ENCODE results near the gene NCOA6.
"Not testable (repeated sequence)": the region's sequence is repeated elsewhere in the genome, so short reads cannot be mapped to it uniquely, and the experiment has no call there.

NCOA6 gene

DNA sequence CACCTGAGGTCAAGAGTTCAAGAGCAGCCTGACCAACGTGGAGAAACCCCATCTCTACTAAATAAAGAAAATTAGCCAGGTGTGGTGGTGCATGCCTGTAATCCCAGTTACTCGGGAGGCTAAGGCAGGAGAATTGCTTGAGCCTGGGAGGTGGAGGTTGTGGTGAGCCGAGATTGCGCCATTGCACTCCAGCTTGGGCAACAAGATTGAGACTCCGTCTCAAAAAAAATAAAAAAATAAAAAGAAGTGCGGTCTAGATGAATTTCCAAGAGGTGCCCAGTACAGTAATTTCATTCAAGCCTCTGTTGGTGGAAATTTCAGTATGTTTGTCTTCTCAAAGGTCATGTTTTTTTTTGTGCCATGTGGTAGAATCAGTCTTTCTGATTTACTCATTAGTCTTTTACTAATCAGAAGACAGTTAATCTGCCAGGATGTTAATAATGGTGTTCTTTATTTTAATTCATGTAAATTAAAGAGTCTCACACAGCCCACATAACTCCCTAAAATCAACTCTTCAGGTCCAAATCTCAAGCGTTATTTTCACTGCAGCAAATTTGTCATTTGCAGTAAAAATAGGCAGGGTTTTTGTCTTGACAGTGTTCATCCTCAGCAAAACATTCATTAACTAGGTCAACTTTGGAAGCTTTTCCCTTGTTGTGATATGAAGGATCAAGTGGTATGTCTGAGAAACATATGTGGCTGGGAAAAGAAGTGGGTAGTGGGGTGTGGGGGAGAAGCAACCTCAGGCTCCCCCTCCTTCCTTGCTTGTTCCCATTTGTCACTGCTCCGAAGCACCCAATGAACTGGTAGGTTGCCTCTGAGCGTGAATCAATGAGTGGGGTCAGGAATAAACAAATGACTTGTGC, 108.0 kb downstream of the NCOA6 start:
- no peak for DNase-seq

DNA sequence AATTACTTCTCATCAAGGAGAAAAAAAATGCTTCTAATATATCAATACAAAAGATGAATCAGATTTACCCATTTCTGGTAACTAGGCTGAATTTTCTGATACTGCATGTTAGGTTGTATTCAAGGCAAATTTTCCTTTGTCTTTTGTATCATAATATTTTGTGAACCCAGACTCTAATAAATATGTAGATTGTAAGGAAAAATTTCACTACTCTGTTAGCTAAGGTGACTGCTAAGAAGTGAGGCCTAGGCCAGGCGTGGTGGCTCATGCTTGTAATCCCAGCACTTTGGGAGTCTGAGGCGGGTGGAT, 108.6 kb downstream of the NCOA6 start:
- no peak for DNase-seq

DNA sequence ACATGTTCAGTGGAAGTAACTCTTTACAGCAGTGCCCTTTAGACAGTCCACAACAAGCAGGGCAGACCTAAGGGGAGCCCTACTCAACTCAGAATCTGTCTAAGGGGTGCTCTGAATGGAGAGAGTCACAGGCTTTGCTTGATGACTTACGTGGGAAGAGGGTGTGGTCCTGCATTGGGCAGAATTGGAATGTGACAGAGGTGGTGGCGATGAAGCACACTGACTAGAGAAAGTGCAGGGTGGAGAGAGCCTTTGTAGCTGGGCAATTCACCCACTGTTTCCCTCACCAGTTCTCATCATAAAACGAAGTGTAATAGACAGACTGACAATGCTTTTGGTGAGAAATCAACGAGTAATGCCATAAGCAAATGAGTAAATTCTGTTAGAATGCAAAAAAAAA, 110.1 kb downstream of the NCOA6 start:
- no peak for DNase-seq

DNA sequence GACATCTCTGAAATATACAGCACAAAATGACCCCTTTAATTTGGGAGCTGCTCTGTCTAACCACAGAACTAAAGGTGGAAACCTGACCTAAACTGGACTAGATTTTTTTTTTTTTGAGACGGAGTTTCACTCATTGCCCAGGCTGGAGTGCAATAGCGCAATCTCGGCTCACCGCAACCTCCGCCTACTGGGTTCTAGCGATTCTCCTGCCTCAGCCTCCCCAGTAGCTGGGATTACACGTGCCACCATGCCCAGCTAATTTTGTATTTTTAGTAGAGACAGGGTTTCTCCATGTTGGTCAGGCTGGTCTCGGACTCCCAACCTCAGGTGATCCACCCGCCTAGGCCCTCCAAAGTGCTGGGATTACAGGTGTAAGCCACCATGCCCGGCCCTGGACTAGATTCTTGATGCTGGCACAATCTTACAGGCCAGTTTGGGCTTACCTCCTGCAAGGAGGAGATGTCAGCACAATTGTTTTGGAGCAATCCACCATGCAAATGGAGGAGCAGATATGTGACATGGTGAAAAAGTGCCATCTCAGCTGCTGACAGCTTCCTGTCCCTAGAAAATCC, 111.4 kb downstream of the NCOA6 start:
- DNase-seq: not testable (repeated sequence)

DNA sequence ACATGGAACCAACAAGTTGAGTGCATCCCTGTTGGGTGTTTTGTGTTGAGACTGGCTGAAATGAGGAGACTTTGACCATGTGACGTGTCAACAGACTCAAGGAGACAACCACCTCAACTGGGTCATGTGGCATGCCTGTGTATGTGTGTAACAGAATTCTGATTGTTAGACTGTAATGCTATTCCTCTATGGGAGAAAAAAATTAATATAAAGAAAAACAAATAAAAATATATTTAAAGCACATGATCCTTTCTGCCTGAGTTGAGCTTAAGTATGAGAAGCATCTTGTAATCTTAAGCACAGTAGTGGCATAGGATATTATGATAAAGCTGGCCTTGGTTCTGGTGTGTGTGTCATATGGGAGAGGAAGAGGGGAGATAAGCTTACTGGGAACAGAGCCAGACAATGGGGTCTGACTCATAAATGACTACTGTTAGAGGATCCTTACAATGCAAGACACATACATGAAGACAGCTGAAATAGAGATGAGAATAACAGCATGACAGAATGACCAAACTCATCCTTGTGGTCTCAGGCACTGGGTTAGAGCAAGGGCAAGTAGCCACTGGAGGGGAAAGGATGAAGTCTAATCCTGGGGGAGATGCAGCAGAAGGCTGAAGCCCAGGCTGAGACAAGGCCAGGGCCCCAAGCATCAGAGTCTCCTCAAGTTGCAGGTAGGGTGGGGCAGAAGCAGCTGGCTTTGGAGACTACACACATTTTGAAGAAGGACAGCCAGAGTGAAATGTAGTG, 112.1 kb downstream of the NCOA6 start:
- DNase-seq: no peak

DNA sequence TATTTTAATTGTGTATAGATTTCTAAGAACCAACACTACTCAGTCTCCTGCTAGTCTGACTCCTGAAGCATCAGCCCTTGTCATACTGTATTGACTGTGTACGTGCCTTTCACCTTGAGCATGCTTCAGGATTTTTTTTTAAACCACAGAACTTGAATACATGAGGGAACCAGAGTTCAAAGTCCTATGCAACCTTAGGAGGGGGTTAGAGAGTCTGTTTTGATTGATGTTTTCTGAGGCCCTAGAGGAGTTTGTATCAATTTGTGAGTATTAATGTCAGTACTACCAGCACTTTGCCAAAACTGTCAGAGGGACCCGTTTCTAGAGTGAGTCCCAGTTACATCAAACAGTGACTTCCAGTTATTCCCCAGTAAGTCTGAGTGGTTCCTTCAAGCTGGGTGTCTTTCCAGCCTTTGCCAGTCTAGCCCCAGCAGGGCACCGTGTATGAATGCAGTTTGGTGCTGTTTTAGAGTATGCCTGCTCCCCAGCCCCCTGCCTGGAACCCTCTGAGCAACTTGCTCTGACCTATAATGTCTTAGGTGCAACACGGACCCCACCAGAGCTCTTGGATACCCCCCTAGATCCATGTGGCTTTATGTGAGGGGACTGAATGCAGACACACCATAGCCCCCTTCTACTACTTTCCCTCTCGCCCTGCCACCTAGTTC, 112.8 kb downstream of the NCOA6 start:
- no peak for DNase-seq

DNA sequence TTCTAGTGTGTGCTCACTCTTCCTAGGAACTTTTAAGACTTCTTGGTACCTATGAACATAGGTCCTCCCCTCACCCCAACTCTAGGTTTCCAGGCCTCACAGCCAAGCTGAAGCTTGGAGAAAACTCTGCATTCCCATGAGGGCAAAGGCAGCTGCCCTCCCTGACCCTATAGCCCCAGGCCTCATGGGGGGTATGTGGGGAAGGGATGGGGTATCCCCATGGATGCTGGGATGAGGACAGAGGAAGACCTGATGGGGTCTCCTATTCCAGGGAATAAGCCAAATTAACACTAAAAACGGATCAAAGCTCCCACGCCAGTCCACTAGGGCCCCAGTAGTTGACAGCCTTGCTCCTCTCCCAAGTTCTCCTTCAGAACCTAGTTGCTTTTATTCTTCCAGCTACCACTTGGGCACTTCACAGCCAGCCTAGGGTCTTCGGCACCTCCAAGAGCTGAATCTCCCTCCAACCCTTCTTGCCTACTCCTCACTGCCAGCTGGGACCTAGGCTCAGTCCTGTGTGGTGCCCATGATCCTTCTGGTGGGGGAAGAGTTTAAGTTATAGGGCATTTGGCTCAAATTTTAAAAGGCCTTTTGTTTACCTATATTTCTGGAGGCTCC, 113.5 kb downstream of the NCOA6 start:
- DNase-seq: no peak

DNA sequence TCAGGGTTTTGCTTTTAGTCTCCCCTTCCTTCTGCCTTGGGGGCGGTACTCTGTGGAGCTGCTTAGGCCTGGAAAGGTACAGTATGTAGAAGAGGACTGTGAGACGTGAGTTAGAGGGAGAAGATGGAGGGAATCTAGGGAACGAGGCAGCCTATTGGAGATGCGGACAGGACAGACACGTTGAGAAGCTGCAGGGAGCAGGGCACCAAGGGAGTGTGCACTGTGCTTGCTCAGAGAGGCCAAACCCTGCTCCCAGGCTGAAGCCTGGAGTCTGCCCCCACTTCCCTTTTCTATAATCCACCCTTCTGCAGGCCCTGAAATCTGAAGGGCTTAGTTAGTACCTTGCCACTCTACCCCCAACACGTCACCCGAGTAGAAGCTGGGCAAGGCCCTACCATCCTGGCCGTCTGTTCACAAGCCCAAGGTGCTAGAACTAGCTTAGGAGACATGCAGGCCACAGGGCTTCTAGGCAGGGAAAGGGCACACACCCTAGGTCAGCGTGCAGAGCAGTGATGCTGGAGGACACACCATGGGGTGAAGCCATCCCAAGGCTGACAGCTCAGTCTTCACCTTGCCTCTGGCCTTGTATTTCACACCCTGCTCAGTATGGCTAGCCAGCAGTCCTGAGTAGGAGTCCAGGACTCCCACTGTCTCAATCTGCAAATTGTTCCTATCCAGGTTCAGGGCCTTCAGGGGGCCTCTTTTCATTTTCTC, 114.4 kb downstream of the NCOA6 start:
- no peak for DNase-seq

DNA sequence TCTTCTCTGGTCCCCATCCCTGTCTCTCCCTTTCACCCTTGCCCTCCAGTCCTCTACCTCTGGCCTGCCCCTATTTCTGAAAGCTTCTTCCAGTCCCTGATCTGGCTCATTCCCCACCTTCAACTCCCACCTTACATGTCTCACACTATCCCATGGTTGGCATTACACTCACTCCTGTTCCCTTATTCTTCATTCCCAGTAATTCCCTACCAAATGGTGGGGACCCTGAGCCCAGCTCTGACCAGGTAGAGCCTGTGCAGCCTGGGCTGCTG, 114.9 kb downstream of the NCOA6 start:
- no peak for DNase-seq

DNA sequence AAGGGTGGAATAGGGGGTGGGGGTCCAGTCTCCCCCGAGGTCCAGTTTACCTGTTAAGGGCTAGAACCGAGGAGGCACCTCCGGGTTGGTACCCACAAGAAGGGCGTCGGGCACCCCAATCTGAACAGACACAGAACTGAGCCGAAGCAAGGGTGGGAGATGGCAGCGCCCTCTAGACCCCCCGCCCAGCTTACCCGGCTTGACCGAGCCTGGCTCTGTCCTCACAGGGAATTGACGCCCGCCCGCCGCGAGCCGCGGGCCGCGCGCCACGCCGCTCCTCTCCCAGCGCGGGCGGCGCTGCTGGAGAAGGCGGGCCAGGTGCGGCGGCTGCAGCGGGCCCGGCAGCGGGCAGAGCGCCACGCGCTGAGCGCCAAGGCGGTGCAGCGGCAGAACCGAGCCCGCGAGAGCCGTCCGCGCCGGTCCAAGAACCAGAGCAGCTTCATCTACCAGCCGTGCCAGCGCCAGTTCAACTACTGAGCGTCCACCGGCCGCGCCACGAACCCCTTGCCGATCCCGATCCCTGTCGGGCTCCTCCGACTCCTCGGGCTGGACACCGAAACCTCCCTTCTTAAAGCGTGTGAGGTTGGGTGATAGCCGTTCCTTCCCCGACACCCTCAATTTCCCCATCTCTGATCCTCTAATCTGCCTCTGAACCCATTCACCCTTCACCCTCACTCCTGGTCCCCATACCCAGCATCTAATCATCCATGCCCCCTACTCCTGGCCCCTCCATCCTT, 115.5 kb downstream of the NCOA6 start:
- peak; percentile 68 for DNase-seq

DNA sequence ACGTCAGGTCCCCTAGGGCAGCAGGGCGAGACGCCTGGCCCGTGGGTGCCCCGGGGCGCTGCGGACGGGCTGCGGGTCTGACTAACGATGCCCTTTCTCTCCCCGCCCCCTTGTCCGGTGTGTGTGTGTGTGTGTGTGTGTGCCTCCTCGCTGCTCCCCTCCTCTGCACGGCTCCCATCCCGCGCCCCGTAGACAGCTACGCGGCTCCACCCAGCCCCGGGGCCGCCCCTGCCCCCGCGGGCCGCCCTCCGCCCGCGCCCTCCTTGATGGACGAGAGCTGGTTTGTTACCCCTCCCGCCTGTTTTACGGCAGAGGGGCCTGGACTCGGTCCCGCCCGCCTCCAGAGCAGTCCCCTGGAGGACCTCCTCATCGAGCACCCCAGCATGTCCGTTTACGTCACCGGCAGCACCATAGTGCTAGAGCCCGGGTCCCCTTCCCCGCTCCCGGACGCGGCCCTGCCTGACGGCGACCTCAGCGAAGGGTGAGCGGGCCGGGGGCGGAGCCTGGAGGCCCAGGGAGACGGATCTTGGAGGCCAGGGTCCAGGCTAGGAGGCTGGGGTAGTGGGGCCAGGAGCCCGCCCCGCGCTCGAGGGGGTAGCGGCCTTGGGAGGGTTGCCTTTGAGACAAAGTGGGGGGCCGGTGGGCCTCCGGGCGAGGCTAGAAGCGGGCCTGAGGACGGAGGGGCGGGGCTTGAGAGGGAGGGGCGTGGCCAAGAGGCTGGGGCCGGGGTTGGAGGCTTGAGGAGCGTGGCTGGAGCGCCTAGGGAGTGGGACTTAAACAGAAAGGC, 116.2 kb downstream of the NCOA6 start:
- DNase-seq: peak; percentile 65

DNA sequence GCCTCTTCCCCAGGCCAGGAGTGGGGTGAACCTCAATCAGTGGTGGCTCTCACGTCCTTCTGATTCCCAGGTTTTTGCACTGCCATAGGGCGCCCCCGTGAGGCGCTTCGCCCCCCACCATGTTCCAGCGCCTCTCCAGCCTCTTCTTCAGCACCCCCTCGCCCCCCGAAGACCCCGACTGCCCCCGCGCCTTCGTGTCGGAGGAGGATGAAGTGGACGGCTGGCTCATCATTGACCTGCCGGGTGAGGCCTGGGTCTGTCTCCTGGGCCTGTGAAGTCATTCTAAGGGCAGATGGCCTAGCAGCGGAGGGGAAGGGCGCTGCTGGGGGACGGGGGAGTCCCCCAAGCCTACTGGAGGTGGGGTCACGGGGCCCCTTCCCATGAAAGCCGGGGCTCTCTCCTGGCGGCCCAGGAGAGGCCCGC, 116.8 kb downstream of the NCOA6 start:
- DNase-seq: peak; percentile 41

DNA sequence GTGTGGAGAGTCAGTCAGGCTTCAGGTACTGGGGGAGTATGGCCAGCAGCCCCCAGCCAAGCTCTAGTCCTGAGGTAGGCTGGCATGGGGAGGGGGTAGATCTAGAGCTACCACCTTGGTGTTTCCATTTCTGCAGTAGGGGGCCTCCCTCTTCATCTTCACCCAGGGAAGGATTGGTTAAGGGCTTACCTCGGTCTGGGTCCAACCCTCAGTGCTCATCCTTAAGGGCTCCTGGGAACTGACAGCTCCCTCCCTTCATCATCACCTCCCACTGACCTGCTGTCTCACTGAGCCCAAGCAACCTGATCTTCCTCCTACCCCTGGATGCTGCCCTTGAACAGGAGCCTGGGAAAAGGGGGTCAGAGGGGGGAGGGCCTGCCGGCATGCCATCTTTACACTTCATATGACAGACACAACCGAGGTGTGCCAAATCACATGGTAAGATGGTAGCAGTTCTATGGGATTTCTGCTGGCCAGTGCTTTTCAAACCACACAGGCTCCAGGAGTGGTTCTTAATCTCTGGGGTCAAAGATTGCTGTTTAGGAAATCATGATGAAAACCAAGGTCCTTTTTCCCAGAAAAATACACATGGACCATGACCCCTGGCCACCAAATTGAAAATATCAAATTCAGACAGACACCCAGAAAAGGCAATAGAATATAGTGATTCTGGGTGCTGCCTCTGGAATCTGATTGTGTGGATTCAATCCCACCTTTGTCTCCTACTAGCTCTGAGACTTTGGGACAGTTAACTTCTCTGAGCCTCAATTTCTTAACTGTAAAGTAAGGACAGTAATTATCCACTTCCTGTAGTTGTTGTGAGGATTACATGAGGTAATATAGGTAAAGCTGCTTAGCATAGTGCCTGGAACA, 118.3 kb downstream of the NCOA6 start:
- no peak for DNase-seq

DNA sequence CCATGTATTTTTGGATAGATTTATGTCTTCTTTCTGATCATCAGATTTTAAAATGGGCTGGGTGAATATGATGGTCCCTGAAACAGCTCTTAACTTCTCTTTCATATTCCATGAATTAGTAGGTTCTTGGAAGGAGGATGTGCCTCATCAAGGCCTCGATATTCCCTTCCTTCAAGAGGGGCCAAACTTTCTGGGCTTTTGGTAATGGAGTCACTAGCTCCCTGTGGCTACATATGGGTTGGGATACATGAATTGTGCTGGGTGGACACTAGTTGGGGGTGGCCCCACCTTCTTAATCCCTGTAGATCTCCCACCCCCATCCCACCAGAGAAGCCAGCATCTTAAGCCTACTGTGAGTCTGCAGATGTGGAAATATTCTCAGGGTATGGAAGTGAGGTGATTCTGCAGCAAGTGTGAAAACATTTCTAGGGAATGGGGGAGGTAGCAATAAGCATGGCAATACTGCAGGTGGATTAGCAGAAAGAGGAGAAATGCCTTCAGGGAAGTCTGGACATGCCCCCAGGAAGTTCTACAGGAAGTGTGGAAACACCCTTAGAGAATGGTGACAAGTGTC, 119.1 kb downstream of the NCOA6 start:
- no peak for DNase-seq

DNA sequence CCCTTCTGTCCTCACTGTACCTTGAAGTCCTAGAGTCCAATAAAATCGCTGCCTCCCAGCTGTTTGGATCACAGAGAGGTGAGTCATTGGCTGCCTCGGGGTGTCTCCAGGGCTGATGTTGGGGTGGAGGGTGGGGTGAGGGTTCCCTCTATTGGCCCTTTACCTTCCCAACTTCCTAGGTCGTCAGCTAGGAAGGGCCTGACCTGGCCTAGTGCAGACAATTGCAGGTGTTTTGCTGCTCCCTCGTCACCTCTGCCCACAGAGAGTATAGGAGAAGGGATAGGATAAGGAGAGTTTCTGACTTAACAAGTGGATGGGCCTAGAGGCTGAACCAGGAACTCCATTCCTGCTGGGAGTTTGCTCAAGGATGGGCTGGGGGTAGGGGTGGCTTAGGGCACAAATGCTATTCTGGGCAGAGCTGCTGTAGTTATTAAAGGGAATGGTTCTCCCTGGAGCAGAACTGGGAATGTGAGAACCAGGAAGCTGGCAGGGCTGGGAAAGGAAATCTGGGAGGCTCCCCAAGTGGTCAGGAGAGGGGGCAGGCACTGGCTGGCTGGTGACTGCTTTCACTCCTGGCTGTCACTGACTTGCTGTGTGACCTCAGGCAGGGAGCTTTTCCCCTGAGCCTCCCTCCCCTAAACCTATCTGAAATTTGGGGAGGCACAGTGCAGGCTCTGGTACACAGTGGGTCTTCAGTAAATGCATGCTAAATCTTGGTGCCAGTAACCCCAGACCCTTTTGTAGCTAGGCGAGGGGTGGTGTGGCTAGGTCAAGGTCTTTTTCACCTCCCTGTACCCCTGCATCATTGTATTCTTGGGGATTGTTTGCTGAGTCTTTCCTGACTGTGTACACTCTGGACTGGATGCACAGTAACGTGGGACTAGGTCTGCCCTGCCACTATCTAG, 119.8 kb downstream of the NCOA6 start:
- peak; percentile 38 for DNase-seq

DNA sequence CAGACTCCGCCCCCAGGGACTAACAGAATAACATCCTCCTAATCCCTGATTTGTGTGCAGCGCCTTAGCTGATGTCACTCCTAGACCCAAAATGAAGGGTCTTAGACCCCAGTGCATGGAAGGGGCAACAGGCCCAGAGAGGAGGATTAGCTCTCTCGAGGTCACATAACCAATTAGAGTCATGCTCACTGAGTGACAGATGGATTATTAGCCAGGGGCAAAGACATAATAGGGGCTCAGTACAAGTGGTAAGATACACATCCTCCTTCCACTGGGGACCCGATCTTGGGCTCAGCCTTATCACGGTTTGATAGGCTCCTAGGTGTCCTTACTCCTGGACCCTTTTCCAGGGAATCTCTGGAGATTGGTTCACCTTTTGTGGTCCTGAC, 120.4 kb downstream of the NCOA6 start:
- DNase-seq: no peak

DNA sequence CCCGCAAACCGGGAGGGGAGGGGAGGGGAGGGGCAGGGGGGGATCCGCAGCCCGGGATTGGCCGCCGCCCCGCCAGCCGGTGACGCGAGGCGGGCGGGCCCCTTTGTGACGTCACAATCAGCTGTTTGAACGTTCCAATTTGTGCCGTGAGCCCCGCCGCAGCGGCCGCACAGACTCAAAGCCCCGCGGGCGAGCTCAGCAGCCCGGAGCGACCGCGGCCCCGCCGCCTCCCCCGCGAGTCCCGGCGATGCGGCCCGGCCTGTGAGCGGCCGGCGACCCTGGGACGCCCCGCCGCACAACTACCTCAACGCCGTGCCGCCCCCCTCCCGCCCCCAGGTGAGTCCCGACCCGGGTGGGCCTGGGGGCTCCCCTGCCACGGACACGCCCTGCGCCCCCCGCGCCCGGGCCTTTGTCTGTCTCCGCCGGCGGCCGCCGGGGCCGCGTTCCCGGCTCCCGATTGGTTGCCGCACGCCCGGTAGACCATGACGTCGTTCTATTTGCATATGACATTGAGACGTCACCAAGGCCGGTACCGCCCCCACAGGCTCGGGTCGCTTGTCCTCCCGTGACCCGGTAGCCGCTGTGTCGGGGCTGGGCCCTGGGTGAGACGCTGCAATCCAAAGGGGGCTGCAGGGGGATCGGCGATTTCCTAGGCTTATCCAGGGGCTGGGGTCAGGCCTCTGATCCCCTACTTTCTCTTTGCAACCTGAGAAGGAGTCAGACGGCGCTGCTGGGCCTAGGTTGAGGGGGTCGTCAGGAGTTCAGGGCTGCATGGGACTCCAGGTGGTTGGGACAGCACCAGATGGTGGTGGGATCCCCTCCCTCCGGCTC, 121.1 kb downstream of the NCOA6 start, which contains the start of gene TP53INP2:
TSS of gene TP53INP2 (plus strand) at position 168 of the 831 bp plus-strand sequence. CDS start 4,396 bp downstream, outside the sequence.
- DNase-seq: peak; percentile 80
